Measurements from ENCODE around the gene VSTM2L.

VSTM2L gene

DNA sequence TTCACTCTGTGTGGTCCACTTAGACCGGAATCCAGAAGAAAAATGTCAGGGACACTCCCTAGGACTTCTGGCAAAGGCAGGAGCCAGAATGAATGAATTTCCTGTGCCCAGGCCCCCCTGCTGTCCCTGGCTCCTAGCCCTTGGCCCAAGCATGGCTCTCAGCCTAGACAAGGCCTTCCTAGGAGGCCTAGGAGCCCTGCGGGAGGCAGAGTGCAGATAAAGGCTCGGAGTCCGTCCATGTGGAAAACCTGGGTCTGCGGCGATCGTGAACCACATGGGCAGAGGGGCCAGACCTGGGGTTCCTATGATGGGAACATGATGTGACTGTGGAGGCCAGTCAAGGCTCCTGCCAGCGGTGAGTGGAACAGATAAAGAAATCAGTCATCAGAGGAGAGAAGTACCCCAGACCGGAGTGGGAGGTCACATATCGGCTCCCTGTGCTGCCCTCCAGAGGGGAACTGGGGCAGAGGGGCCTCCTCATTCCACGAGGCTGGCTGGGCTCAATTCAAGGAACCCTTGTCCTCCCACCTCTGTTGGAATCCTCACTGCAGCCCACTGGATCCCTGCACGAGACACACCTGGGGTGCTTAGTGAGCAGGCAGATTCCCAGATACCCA, 5.9 kb upstream of the VSTM2L start:
- TF ChIP-seq EP300 (IDR thresholded peaks at IDR 0.05; ENCODE audit: borderline replicate concordance): peak; percentile 50; the same call in 1 of the 2 replicates
- TF ChIP-seq MAX (IDR thresholded peaks at IDR 0.05): 0 out of 2 replicates have a peak, but pooled peaks have one; percentile 31
- no peak for TF ChIP-seq REST (IDR thresholded peaks at IDR 0.05; ENCODE audit: low read depth)
- 0 out of 2 replicates have a peak, but pooled peaks have one; percentile 11 for TF ChIP-seq TEAD4 (IDR thresholded peaks at IDR 0.05)
- TF ChIP-seq TCF12 (IDR thresholded peaks at IDR 0.05; ENCODE audit: low read depth): peak; percentile 73
- TF ChIP-seq NFIC (IDR thresholded peaks at IDR 0.05): peak; percentile 92
- TF ChIP-seq RAD21 (IDR thresholded peaks at IDR 0.05; ENCODE audit: low read depth): peak; percentile 27; the same call in 1 of the 2 replicates
- no peak for TF ChIP-seq TAF1 (IDR thresholded peaks at IDR 0.05; ENCODE audit: low read depth)
- TF ChIP-seq EGR1 (IDR thresholded peaks at IDR 0.05): no peak

DNA sequence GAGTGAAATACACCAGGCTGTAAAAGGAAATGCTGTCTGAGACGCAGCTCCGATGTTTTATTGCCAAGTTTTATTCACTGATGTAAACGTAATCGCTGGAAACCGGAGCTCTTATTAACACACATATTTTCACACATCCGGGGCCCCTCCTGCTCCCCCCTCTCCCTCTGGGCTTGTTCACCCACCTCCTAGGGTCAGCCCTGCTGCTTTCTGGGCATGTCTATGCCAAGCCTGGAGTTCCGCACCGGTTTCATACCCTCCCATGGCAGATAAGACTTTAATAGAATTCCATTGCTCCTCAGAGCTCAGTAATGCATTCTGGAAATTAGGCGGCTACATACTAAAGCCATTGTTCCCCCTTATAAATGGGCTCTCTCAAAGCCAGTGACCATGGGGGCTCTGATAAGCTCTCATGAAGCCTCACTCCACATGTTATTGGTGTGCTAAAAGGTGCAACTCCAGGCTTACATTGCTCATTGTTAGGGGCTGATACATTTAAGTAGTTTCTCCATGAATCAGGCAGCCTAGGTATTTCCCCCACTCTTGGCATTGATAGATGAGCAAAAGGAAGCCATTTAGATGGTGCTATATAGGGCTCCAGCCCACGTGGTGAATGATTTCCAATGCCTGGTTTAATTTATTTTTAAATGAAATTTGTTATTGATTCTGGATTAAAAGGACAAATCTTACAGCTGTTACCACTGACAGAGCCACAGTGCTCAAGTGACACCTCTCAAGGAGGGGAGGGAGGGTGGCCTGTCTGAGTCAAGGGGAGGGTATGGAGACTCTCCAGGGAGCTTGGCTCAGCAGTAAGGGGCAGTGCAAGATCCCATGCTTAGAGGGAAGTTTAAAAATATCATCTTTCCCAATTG, 4.5 kb upstream of the VSTM2L start:
- TF ChIP-seq EGR1 (IDR thresholded peaks at IDR 0.05) (no peak), EP300 (IDR thresholded peaks at IDR 0.05; ENCODE audit: borderline replicate concordance) (peak; percentile 41; the same call in 1 of the 2 replicates)

- TF ChIP-seq CEBPB (IDR thresholded peaks at IDR 0.05): no peak
- no peak for TF ChIP-seq ZBTB7A (IDR thresholded peaks at IDR 0.05; ENCODE audit: low read depth)
- TF ChIP-seq CREB1 (IDR thresholded peaks at IDR 0.05; ENCODE audit: low read depth): no peak
- TF ChIP-seq FOXM1 (IDR thresholded peaks at IDR 0.05; ENCODE audit: borderline replicate concordance, low read depth): no peak
Measured at GRCh38 chr20:37899105-37900045, 3.6 kb upstream of the VSTM2L start.

DNA sequence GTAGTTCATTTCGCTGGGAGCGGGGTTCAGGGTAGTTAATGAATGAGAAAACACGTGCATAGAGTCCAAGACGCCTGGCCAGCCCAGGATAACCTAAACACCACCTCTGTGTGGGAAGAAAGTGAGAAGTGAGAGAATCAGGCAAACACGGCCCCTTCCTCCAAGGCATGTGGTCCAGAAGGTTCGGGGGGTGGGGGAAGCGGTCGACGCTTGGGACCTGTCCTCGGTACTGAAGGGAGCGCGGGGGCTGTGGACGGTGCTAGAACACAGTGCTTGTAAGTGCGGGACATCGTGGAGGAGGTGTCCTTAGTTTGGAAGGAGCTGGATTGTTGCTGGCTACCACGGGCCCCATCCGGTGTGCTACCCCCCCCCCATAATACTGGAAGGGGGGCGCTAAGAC, 1.7 kb upstream of the VSTM2L start:
- TF ChIP-seq RAD21 (IDR thresholded peaks at IDR 0.05; ENCODE audit: low read depth) (no peak), YY1 (IDR thresholded peaks at IDR 0.05; ENCODE audit: low read depth) (no peak), FOXM1 (IDR thresholded peaks at IDR 0.05; ENCODE audit: borderline replicate concordance, low read depth) (no peak), EP300 (IDR thresholded peaks at IDR 0.05; ENCODE audit: borderline replicate concordance) (no peak), ZBTB7A (IDR thresholded peaks at IDR 0.05; ENCODE audit: low read depth) (peak; percentile 54; the same call in 1 of the 2 replicates), TEAD4 (IDR thresholded peaks at IDR 0.05) (no peak), CEBPB (IDR thresholded peaks at IDR 0.05) (no peak), CREB1 (IDR thresholded peaks at IDR 0.05; ENCODE audit: low read depth) (no peak), REST (IDR thresholded peaks at IDR 0.05; ENCODE audit: low read depth) (peak; percentile 84), NFIC (IDR thresholded peaks at IDR 0.05) (no peak), EGR1 (IDR thresholded peaks at IDR 0.05) (peak; percentile 28; the same call in 1 of the 2 replicates), TCF12 (IDR thresholded peaks at IDR 0.05; ENCODE audit: low read depth) (no peak), USF1 (IDR thresholded peaks at IDR 0.05) (no peak), MAX (IDR thresholded peaks at IDR 0.05) (peak; percentile 89), TAF1 (IDR thresholded peaks at IDR 0.05; ENCODE audit: low read depth) (no peak)

- TF ChIP-seq EP300 (IDR thresholded peaks at IDR 0.05; ENCODE audit: borderline replicate concordance) (no peak), CREB1 (IDR thresholded peaks at IDR 0.05; ENCODE audit: low read depth) (no peak), USF1 (IDR thresholded peaks at IDR 0.05) (no peak), RAD21 (IDR thresholded peaks at IDR 0.05; ENCODE audit: low read depth) (peak; percentile 66), CEBPB (IDR thresholded peaks at IDR 0.05) (no peak), REST (IDR thresholded peaks at IDR 0.05; ENCODE audit: low read depth) (peak; percentile 78), YY1 (IDR thresholded peaks at IDR 0.05; ENCODE audit: low read depth) (no peak), EGR1 (IDR thresholded peaks at IDR 0.05) (no peak), TEAD4 (IDR thresholded peaks at IDR 0.05) (no peak), TCF12 (IDR thresholded peaks at IDR 0.05; ENCODE audit: low read depth) (no peak), ZBTB7A (IDR thresholded peaks at IDR 0.05; ENCODE audit: low read depth) (peak; percentile 71), FOXM1 (IDR thresholded peaks at IDR 0.05; ENCODE audit: borderline replicate concordance, low read depth) (no peak)
Measured at GRCh38 chr20:37901654-37902503, 1.0 kb upstream of the VSTM2L start.

Measured in Ishikawa (cell line).